IPS DF 6.9 (cell line): Measurements from ENCODE around the gene JAK3.
"Not testable (repeated sequence)": the region's sequence is repeated elsewhere in the genome, so short reads cannot be mapped to it uniquely, and the experiment has no call there.

Experiments
- DNase-seq: peaks from one replicate; pipeline ENCODE4 v3.0.0-alpha.2; 2013; ENCODE audit warnings: low read depth, low spot score
- H3K27ac ChIP-seq: one replicate; pipeline ENCODE4 v1.5.1; 2013; ENCODE audit warnings: low read length, control low read depth
- H3K27me3 ChIP-seq: 2 replicates; pipeline ENCODE4 v1.6.1; 2013; ENCODE audit warnings: mild to moderate bottlenecking, low read length; ENCODE audit not compliant: control insufficient read depth, insufficient read depth
- H3K36me3 ChIP-seq: 2 replicates; pipeline ENCODE4 v1.6.1; 2013; ENCODE audit warnings: low read length; ENCODE audit not compliant: control insufficient read depth, insufficient read depth
- H3K4me1 ChIP-seq: 2 replicates; pipeline ENCODE4 v1.6.1; 2013; ENCODE audit warnings: low read length; ENCODE audit not compliant: control insufficient read depth, insufficient read depth
- H3K4me3 ChIP-seq: 2 replicates; pipeline ENCODE4 v1.5.1; 2013; ENCODE audit warnings: mild to moderate bottlenecking, low read length
- H3K9me3 ChIP-seq: 2 replicates; pipeline ENCODE4 v1.6.1; 2013; ENCODE audit warnings: low read length, inconsistent platforms; ENCODE audit not compliant: control insufficient read depth, insufficient read depth
- WGBS: extraction: QIAGEN DNeasy Blood & Tissue Kit; methylation state at CpG from one replicate; pipeline ENCODE4 v1.1.7; 2013; ENCODE audit warnings: mixed read lengths, missing lambda C conversion rate; ENCODE audit not compliant: insufficient read length, insufficient coverage; 5-methylcytosine and 5-hydroxymethylcytosine counted together

The JAK3 gene

GRCh38 chr19:17847538-17848366 lies at the start of gene JAK3:
TSS of gene JAK3 (minus strand) at chr19:17847982. CDS start at chr19:17844417, 3,565 bp downstream.
- H3K4me3 ChIP-seq: no peak within 1 kb of the TSS; the same call in 1 of the 2 replicates
- no peaks in the 10 kb centered on the region for H3K27me3 ChIP-seq
- no CpG with 5 or more reads among the region's 40 CpGs for WGBS
- no peaks in the 10 kb centered on the region for H3K36me3 ChIP-seq
- H3K27ac ChIP-seq: no peak within 1 kb of the TSS
- no peaks in the 10 kb centered on the region for H3K4me1 ChIP-seq
- DNase-seq: no peak
- H3K9me3 ChIP-seq: no peaks in the 10 kb centered on the region

GRCh38 chr19:17893766-17894165 lies 46.0 kb upstream of the JAK3 start:
- Histone ChIP-seq H3K4me3 (no peak overlapping the region), H3K4me1 (no peaks in the 10 kb centered on the region), H3K9me3 (no peaks in the 10 kb centered on the region), H3K36me3 (peaks cover 4% of the 10 kb centered on the region; the same call in 1 of the 2 replicates), H3K27ac (no peak overlapping the region), H3K27me3 (no peaks in the 10 kb centered on the region)
- DNase-seq: no peak
- WGBS: no CpG with 5 or more reads among the region's 9 CpGs

GRCh38 chr19:17889609-17890214 lies 41.9 kb upstream of the JAK3 start:
- H3K27ac ChIP-seq: no peak overlapping the region
- H3K9me3 ChIP-seq: no peaks in the 10 kb centered on the region
- whole genome bisulfite sequencing: no CpG with 5 or more reads among the region's 18 CpGs
- H3K27me3 ChIP-seq: no peaks in the 10 kb centered on the region
- DNase-seq: no peak
- no peak overlapping the region for H3K4me3 ChIP-seq
- H3K36me3 ChIP-seq: peaks cover 4% of the 10 kb centered on the region; the same call in 1 of the 2 replicates
- H3K4me1 ChIP-seq: no peaks in the 10 kb centered on the region

- WGBS: no CpG with 5 or more reads among the region's 7 CpGs
- Histone ChIP-seq H3K36me3 (no peaks in the 10 kb centered on the region), H3K27me3 (no peaks in the 10 kb centered on the region), H3K9me3 (no peaks in the 10 kb centered on the region), H3K4me1 (no peaks in the 10 kb centered on the region), H3K27ac (no peak overlapping the region), H3K4me3 (no peak overlapping the region)
- no peak for DNase-seq
These were observed 40.5 kb upstream of the JAK3 start for GRCh38 chr19:17888260-17888659.

GRCh38 chr19:17887221-17887620 lies 39.4 kb upstream of the JAK3 start:
- no CpG with 5 or more reads among the region's 4 CpGs for WGBS
- H3K27ac ChIP-seq, H3K4me3 ChIP-seq, H3K4me1 ChIP-seq, H3K36me3 ChIP-seq, DNase-seq, H3K27me3 ChIP-seq, H3K9me3 ChIP-seq: not testable (repeated sequence)

GRCh38 chr19:17886515-17886914 lies 38.7 kb upstream of the JAK3 start:
- H3K36me3 ChIP-seq: no peaks in the 10 kb centered on the region
- no peaks in the 10 kb centered on the region for H3K4me1 ChIP-seq
- no peaks in the 10 kb centered on the region for H3K27me3 ChIP-seq
- H3K27ac ChIP-seq: no peak overlapping the region
- no peak overlapping the region for H3K4me3 ChIP-seq
- H3K9me3 ChIP-seq: no peaks in the 10 kb centered on the region
- DNase-seq: no peak
- WGBS: no CpG with 5 or more reads among the region's 7 CpGs

GRCh38 chr19:17883627-17884410 lies 36.0 kb upstream of the JAK3 start:
- Histone ChIP-seq H3K4me3 (no peak overlapping the region), H3K9me3 (no peaks in the 10 kb centered on the region), H3K27ac (no peak overlapping the region), H3K27me3 (no peaks in the 10 kb centered on the region), H3K36me3 (no peaks in the 10 kb centered on the region), H3K4me1 (no peaks in the 10 kb centered on the region)
- no peak for DNase-seq
- no CpG with 5 or more reads among the region's 33 CpGs for WGBS

- no CpG with 5 or more reads among the region's 7 CpGs for WGBS
- Histone ChIP-seq H3K4me3 (no peak overlapping the region), H3K27ac (no peak overlapping the region), H3K9me3 (no peaks in the 10 kb centered on the region), H3K27me3 (no peaks in the 10 kb centered on the region), H3K36me3 (no peaks in the 10 kb centered on the region), H3K4me1 (no peaks in the 10 kb centered on the region)
- no peak for DNase-seq
These were observed 33.9 kb upstream of the JAK3 start for GRCh38 chr19:17881701-17882100.

- H3K27ac ChIP-seq: no peak overlapping the region
- H3K4me3 ChIP-seq: no peak overlapping the region
- no peaks in the 10 kb centered on the region for H3K36me3 ChIP-seq
- no peak for DNase-seq
- H3K9me3 ChIP-seq: no peaks in the 10 kb centered on the region
- no CpG with 5 or more reads among the region's 7 CpGs for WGBS
- no peaks in the 10 kb centered on the region for H3K4me1 ChIP-seq
- no peaks in the 10 kb centered on the region for H3K27me3 ChIP-seq
These were observed 31.7 kb upstream of the JAK3 start for GRCh38 chr19:17879466-17879865.

GRCh38 chr19:17877696-17878095 lies 29.9 kb upstream of the JAK3 start:
- Histone ChIP-seq H3K4me1 (no peaks in the 10 kb centered on the region), H3K36me3 (no peaks in the 10 kb centered on the region), H3K27ac (no peak overlapping the region), H3K4me3 (no peak overlapping the region), H3K9me3 (no peaks in the 10 kb centered on the region), H3K27me3 (no peaks in the 10 kb centered on the region)
- whole genome bisulfite sequencing: no CpG with 5 or more reads among the region's 16 CpGs
- DNase-seq: no peak
